Hepatocyte (in vitro differentiated cells): ENCODE data around the gene SGPP2.

Experiments used
- CTCF ChIP-seq: fragments of 200-600 bp; sonication (generic); IDR thresholded peaks from 2 replicates; pipeline ENCODE4 v1.5.1; 2016; ENCODE audit warnings: antibody characterized with exemption, mild to moderate bottlenecking; ENCODE audit not compliant: poor library complexity
- EZH2 ChIP-seq: fragments of 200-600 bp; sonication (generic); IDR thresholded peaks from 2 replicates; pipeline ENCODE4 v1.6.1; 2016; ENCODE audit warnings: antibody characterized with exemption, mild to moderate bottlenecking, borderline replicate concordance
- EZH2phosphoT487 ChIP-seq: fragments of 200-600 bp; sonication (generic); IDR thresholded peaks from one replicate; pipeline ENCODE4 v1.6.1; 2018; ENCODE audit warnings: antibody characterized with exemption, mild to moderate bottlenecking, low read depth, moderate library complexity; ENCODE audit not compliant: unreplicated experiment, severe bottlenecking

GRCh38 chr2:222452422-222452950 is 28.1 kb downstream of the SGPP2 start:
- TF ChIP-seq CTCF, result no peak
- no peak for TF ChIP-seq EZH2
- no peak for TF ChIP-seq EZH2phosphoT487
